HepG2 (cell line): Measurements from ENCODE around the gene PRM2. TPM values are rescaled to one million over a fixed set of nuclear protein-coding genes. Genes with fewer than 3 reads are reported as not detected.

ENCODE experiments used
- BORCS8-MEF2B ChIP-seq: sonication (generic); formaldehyde crosslinking; IDR thresholded peaks from 2 replicates; pipeline ENCODE4 v1.8.0; 2022; ENCODE audit warnings: mild to moderate bottlenecking, missing genetic modification reagents
- E2F1 ChIP-seq: sonication (generic); formaldehyde crosslinking; IDR thresholded peaks from 2 replicates; pipeline ENCODE4 v1.5.0; 2020; ENCODE audit warnings: missing genetic modification reagents
- KMT2A ChIP-seq: sonication (generic); formaldehyde crosslinking; IDR thresholded peaks from 2 replicates; pipeline ENCODE4 v1.4.0; 2020; ENCODE audit warnings: missing genetic modification reagents
- MED8 ChIP-seq: sonication (generic); formaldehyde crosslinking; IDR thresholded peaks from 2 replicates; pipeline ENCODE4 v1.8.1; 2023; ENCODE audit warnings: mild to moderate bottlenecking, missing genetic modification reagents; ENCODE audit not compliant: insufficient replicate concordance
- NFYB ChIP-seq: sonication (generic); formaldehyde crosslinking; IDR thresholded peaks from 2 replicates; pipeline ENCODE4 v1.4.0; 2020; ENCODE audit warnings: missing genetic modification reagents
- PCBP1 ChIP-seq: fragments of 200-400 bp; formaldehyde crosslinking; IDR thresholded peaks from 2 replicates; pipeline ENCODE4 v1.6.1; 2017; ENCODE audit warnings: mild to moderate bottlenecking, low read depth, low read length, borderline replicate concordance
- PRDM10 ChIP-seq: sonication (generic); formaldehyde crosslinking; IDR thresholded peaks from 2 replicates; pipeline ENCODE4 v1.4.0; 2020; ENCODE audit warnings: low read depth, missing genetic modification reagents
- STAG1 ChIP-seq: sonication (generic); formaldehyde crosslinking; IDR thresholded peaks from 2 replicates; pipeline ENCODE4 v1.4.0; 2020; ENCODE audit warnings: missing genetic modification reagents
- THAP9 ChIP-seq: sonication (generic); formaldehyde crosslinking; IDR thresholded peaks from 2 replicates; pipeline ENCODE4; 2020; ENCODE audit warnings: missing genetic modification reagents, mild to moderate bottlenecking, borderline replicate concordance
- ZGPAT ChIP-seq: IDR thresholded peaks from 2 replicates; pipeline ENCODE4 v1.6.1; 2016; ENCODE audit warnings: mild to moderate bottlenecking
- ZNF550 ChIP-seq: sonication (generic); formaldehyde crosslinking; IDR thresholded peaks from 2 replicates; pipeline ENCODE4 v1.4.0; 2020; ENCODE audit warnings: mild to moderate bottlenecking, missing genetic modification reagents, borderline replicate concordance
- ZNF572 ChIP-seq: sonication (generic); formaldehyde crosslinking; IDR thresholded peaks from 2 replicates; pipeline ENCODE4 v1.5.1; 2020; ENCODE audit warnings: mild to moderate bottlenecking, missing genetic modification reagents
- polyA plus RNA-seq, 8 experiments: library from polyadenylated mRNA; depleted of rRNA in 3 of 8; stranded (reverse) in 7 of 8; unstranded in 1 of 8; fragments of >200 nt; fragmentation: Illumina TruSeq in 4 of 8; extraction: Trizol in 4 of 8; gene quantifications; 2 replicates each; pipeline versions ENCODE4 v1.2.1 to v1.2.3, GENCODE V29; 2011 to 2016; ENCODE audit warnings: low read depth in 4 of 8, missing spikeins in 1 of 8, mixed read lengths in 1 of 8; ENCODE audit not compliant: insufficient read depth in 1 of 8
- total RNA-seq, 5 experiments: library from RNA; depleted of rRNA; stranded (reverse); fragments of >200 nt; fragmentation: Illumina TruSeq; extraction: Trizol; gene quantifications; 2 replicates each; pipeline ENCODE4 v1.2.3, GENCODE V29; 2016; ENCODE audit warnings: low read depth in 1 of 5
- TF ChIP-seq, protein P1 (sequence below): sonication (generic); formaldehyde crosslinking; IDR thresholded peaks from 2 replicates; pipeline ENCODE4 v1.5.0; 2020; ENCODE audit warnings: missing genetic modification reagents, mild to moderate bottlenecking, borderline replicate concordance
- TF ChIP-seq, protein P2 (sequence below): IDR thresholded peaks from 2 replicates; pipeline ENCODE4 v1.6.1; 2012; ENCODE audit warnings: inconsistent platforms

The PRM2 gene
- total and polyA plus RNA-seq, 2 of the 13 experiments (the other 11 are each of a cell fraction or from before 2014, with no cell fraction given), result 0.54 TPM; not detected in 1

- TF ChIP-seq, protein P1, sequence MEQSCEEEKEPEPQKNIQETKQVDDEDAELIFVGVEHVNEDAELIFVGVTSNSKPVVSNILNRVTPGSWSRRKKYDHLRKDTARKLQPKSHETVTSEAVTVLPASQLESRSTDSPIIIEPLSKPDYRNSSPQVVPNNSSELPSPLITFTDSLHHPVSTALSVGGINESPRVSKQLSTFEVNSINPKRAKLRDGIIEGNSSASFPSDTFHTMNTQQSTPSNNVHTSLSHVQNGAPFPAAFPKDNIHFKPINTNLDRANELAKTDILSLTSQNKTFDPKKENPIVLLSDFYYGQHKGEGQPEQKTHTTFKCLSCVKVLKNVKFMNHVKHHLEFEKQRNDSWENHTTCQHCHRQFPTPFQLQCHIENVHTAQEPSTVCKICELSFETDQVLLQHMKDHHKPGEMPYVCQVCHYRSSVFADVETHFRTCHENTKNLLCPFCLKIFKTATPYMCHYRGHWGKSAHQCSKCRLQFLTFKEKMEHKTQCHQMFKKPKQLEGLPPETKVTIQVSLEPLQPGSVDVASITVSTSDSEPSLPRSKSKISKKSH, result no peak
- no peak for TF ChIP-seq E2F1
- no peak for TF ChIP-seq STAG1
- TF ChIP-seq ZNF550, result 0 out of 2 replicates have a peak, but pooled peaks have one; percentile 65
- TF ChIP-seq THAP9 (CRISPR knock-in tag), result no peak
- TF ChIP-seq KMT2A (CRISPR knock-in tag), result no peak
- TF ChIP-seq ZNF572 (CRISPR knock-in tag), result no peak
- no peak for TF ChIP-seq PCBP1
- no peak for TF ChIP-seq MED8 (CRISPR knock-in tag)
- no peak for TF ChIP-seq PRDM10 (CRISPR knock-in tag)
- no peak for TF ChIP-seq BORCS8-MEF2B (CRISPR knock-in tag)
- no peak for TF ChIP-seq NFYB (CRISPR knock-in tag)
- no peak for TF ChIP-seq ZGPAT
- TF ChIP-seq, protein P2, sequence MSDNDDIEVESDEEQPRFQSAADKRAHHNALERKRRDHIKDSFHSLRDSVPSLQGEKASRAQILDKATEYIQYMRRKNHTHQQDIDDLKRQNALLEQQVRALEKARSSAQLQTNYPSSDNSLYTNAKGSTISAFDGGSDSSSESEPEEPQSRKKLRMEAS, result 0 out of 2 replicates have a peak, but pooled peaks have one; percentile 30
These were observed 49.3 kb upstream of the PRM2 start (continued) for GRCh38 chr16:11325404-11326083.
